Neuronal stem cell (in vitro differentiated cells): Measurements from ENCODE around the gene CDH23.

Experiments used
- DNase-seq: peaks from one replicate; pipeline ENCODE4 v3.0.0-alpha.2; 2013; ENCODE audit warnings: low spot score
- H2AFZ ChIP-seq: one replicate; pipeline ENCODE4 v1.6.1; 2013; ENCODE audit warnings: mild to moderate bottlenecking, low read length, inconsistent platforms
- H2AK5ac ChIP-seq: 2 replicates; pipeline ENCODE4 v1.6.1; 2013; ENCODE audit warnings: low read depth, mild to moderate bottlenecking, inconsistent platforms, low read length, moderate library complexity, mixed read lengths
- H2BK120ac ChIP-seq: 2 replicates; pipeline ENCODE4 v1.6.1; 2013; ENCODE audit warnings: low read depth, mild to moderate bottlenecking, inconsistent platforms, low read length, moderate library complexity, mixed read lengths
- H2BK12ac ChIP-seq: one replicate; pipeline ENCODE4 v1.6.1; 2013; ENCODE audit warnings: low read length, inconsistent platforms
- H2BK15ac ChIP-seq: 2 replicates; pipeline ENCODE4 v1.6.1; 2013; ENCODE audit warnings: mild to moderate bottlenecking, low read length, inconsistent platforms, mixed read lengths
- H2BK5ac ChIP-seq: one replicate; pipeline ENCODE4 v1.6.1; 2013; ENCODE audit warnings: inconsistent platforms, mild to moderate bottlenecking, low read length, moderate library complexity
- H3K14ac ChIP-seq: one replicate; pipeline ENCODE4 v1.6.1; 2013; ENCODE audit warnings: low read length, inconsistent platforms
- H3K18ac ChIP-seq: 2 replicates; pipeline ENCODE4 v1.6.1; 2013; ENCODE audit warnings: low read length, inconsistent platforms
- H3K23ac ChIP-seq: 2 replicates; pipeline ENCODE4 v1.6.1; 2013; ENCODE audit warnings: low read depth, mild to moderate bottlenecking, mixed read lengths, low read length, inconsistent platforms; ENCODE audit not compliant: poor library complexity
- H3K27ac ChIP-seq: replicated peaks from 3 replicates; pipeline ENCODE4 v1.5.1; 2013; ENCODE audit warnings: low read length, inconsistent platforms
- H3K27me3 ChIP-seq, 3 experiments: 2 replicates each; pipeline ENCODE4 v1.6.1; 2013; ENCODE audit warnings: low read length in 3 of 3, mild to moderate bottlenecking in 2 of 3, inconsistent platforms in 1 of 3, low read depth in 1 of 3, mixed read lengths in 1 of 3, moderate library complexity in 1 of 3; ENCODE audit not compliant: control insufficient read depth in 3 of 3, insufficient read depth in 3 of 3
- H3K36me3 ChIP-seq, 2 donors: replicated peaks in 1 of 2; 2 replicates each; pipeline ENCODE4 v1.6.1; 2013; ENCODE audit warnings: low read length in 2 of 2; ENCODE audit not compliant: control insufficient read depth in 2 of 2, insufficient read depth in 2 of 2
- H3K4ac ChIP-seq: 2 replicates; pipeline ENCODE4 v1.6.1; 2013; ENCODE audit warnings: inconsistent platforms, mild to moderate bottlenecking, low read length, moderate library complexity
- H3K4me1 ChIP-seq, 2 donors: 1 replicate in 1 of 2; 2 replicates in 1 of 2; pipeline ENCODE4 v1.6.1; 2013; ENCODE audit warnings: low read length in 2 of 2, low read depth in 1 of 2; ENCODE audit not compliant: control insufficient read depth in 2 of 2, insufficient read depth in 1 of 2
- H3K4me2 ChIP-seq: one replicate; pipeline ENCODE4 v1.6.1; 2013; ENCODE audit warnings: mild to moderate bottlenecking, low read length, inconsistent platforms; ENCODE audit not compliant: insufficient read depth, poor library complexity, severe bottlenecking
- H3K4me3 ChIP-seq, 2 donors: 2 replicates each; pipeline ENCODE4 v1.5.1; 2013; ENCODE audit warnings: low read length in 2 of 2, mild to moderate bottlenecking in 2 of 2, inconsistent platforms in 1 of 2, moderate library complexity in 1 of 2
- H3K79me1 ChIP-seq: one replicate; pipeline ENCODE4 v1.6.1; 2013; ENCODE audit warnings: low read depth, mild to moderate bottlenecking, inconsistent platforms, low read length, moderate library complexity
- H3K9ac ChIP-seq: one replicate; pipeline ENCODE4 v1.6.1; 2013; ENCODE audit warnings: mild to moderate bottlenecking, low read depth, low read length, inconsistent platforms; ENCODE audit not compliant: poor library complexity
- H3K9me3 ChIP-seq, 2 donors: replicated peaks in 1 of 2; 2 replicates each; pipeline versions ENCODE3 to v1.6.1; 2013; ENCODE audit warnings: low read length in 2 of 2, mild to moderate bottlenecking in 2 of 2, inconsistent platforms in 1 of 2, low read depth in 1 of 2, mixed read lengths in 1 of 2, moderate library complexity in 1 of 2; ENCODE audit not compliant: control insufficient read depth in 2 of 2, insufficient read depth in 1 of 2
- H4K8ac ChIP-seq: one replicate; pipeline ENCODE4 v1.6.1; 2013; ENCODE audit warnings: low read depth, mild to moderate bottlenecking, inconsistent platforms, low read length, moderate library complexity
- H4K91ac ChIP-seq: one replicate; pipeline ENCODE4 v1.6.1; 2013; ENCODE audit warnings: low read length, low read depth, mild to moderate bottlenecking, inconsistent platforms; ENCODE audit not compliant: poor library complexity
- WGBS, 2 donors: extraction: QIAGEN DNeasy Blood & Tissue Kit; methylation state at CpG; one replicate each; pipeline ENCODE4 v1.1.7; 2013; ENCODE audit warnings: missing lambda C conversion rate in 2 of 2, mixed read lengths in 1 of 2; ENCODE audit not compliant: insufficient read length in 2 of 2, insufficient replicate concordance in 1 of 2; ENCODE audit errors: extremely low coverage in 2 of 2; 5-methylcytosine and 5-hydroxymethylcytosine counted together

The CDH23 gene

DNA sequence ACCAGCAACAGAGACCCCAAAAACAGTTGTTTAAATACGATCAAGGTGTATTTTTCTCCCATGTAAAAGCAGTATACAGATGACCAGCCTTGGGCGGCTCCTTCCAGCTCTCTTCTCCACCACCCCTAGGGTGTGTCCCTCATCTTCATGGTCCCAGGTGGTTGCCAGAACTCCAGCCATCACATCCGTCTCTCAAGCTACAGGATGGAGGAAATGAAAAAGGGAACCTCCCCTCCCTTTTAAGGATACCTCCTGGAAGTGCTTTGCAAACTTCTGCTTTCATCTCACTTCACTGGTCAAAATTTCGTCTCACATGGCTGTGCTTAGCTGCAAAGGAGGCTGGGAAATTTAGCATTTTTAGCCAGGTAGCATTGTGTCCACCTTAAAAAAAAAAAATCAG, 263.6 kb downstream of the CDH23 start:
- H3K4me1 ChIP-seq = peaks cover 11 to 29% of the 10 kb centered on the region in 2 donors
- no peak overlapping the region for H2BK120ac ChIP-seq
- H3K9ac ChIP-seq = no peak overlapping the region
- no peak overlapping the region for H2AFZ ChIP-seq
- H3K27me3 ChIP-seq = peaks cover 0 to 15% (median 0%) of the 10 kb centered on the region in 3 experiments
- H3K4ac ChIP-seq = no peak overlapping the region
- no peak overlapping the region for H3K4me2 ChIP-seq
- H2AK5ac ChIP-seq = no peak overlapping the region
- H3K27ac ChIP-seq = no peak overlapping the region
- no peaks in the 10 kb centered on the region for H3K79me1 ChIP-seq
- H2BK15ac ChIP-seq = no peak overlapping the region
- no peaks in the 10 kb centered on the region for H3K9me3 ChIP-seq
- no peaks in the 10 kb centered on the region for H3K36me3 ChIP-seq
- no peak overlapping the region for H3K4me3 ChIP-seq
- H4K8ac ChIP-seq = no peak overlapping the region
- no peak overlapping the region for H3K18ac ChIP-seq
- H3K14ac ChIP-seq = no peak overlapping the region
- WGBS, 2 donors = no CpG with 5 or more reads among the region's 4 CpGs
- DNase-seq = no peak
- no peak overlapping the region for H2BK5ac ChIP-seq
- no peak overlapping the region for H3K23ac ChIP-seq
- H4K91ac ChIP-seq = no peak overlapping the region
- no peak overlapping the region for H2BK12ac ChIP-seq

DNA sequence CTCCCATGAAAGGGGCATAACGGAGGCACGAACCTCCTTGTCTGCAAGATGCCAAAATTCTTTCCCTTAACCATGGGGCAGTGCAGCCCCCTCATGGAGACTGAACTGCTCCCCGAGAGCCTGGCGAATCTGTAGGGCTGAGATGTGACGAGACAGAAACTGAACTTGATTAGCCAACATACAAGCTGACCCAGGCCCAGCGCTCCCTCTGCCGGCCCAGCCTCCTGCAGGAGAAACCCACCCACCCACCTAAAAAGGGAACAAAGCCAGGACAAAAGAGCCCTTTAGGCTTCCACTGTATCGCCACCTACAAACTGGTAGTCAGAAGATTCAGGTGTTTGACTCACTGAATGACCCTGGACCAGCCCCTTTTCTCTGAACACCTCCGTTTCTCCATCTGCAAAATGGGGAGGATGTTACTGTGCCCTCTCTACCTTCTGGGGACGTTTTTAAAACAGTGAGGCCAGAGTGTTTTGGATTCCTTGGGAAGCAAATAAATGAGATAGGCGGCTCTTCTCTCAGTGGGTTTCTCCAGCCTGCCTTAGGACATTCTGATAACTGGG, 264.4 kb downstream of the CDH23 start:
- Histone ChIP-seq H3K4me1 (peaks cover 11 to 35% of the 10 kb centered on the region in 2 donors), H3K23ac (no peak overlapping the region), H3K14ac (no peak overlapping the region), H2BK12ac (peak overlapping the region; percentile 33), H4K8ac (no peak overlapping the region), H3K4me2 (no peak overlapping the region), H4K91ac (no peak overlapping the region), H3K9me3 (no peaks in the 10 kb centered on the region), H3K27ac (no peak overlapping the region), H3K4ac (no peak overlapping the region), H2BK120ac (no peak overlapping the region), H3K79me1 (no peaks in the 10 kb centered on the region), H2BK5ac (no peak overlapping the region), H3K27me3 (peaks cover 0 to 21% (median 0%) of the 10 kb centered on the region in 3 experiments), H2AFZ (no peak overlapping the region), H2AK5ac (no peak overlapping the region), H3K18ac (peak overlapping the region; percentile 15), H3K9ac (no peak overlapping the region), H2BK15ac (no peak overlapping the region), H3K36me3 (no peaks in the 10 kb centered on the region), H3K4me3 (no peak overlapping the region)
- no peak for DNase-seq
- no CpG with 5 or more reads among the region's 11 CpGs for WGBS, 2 donors

DNA sequence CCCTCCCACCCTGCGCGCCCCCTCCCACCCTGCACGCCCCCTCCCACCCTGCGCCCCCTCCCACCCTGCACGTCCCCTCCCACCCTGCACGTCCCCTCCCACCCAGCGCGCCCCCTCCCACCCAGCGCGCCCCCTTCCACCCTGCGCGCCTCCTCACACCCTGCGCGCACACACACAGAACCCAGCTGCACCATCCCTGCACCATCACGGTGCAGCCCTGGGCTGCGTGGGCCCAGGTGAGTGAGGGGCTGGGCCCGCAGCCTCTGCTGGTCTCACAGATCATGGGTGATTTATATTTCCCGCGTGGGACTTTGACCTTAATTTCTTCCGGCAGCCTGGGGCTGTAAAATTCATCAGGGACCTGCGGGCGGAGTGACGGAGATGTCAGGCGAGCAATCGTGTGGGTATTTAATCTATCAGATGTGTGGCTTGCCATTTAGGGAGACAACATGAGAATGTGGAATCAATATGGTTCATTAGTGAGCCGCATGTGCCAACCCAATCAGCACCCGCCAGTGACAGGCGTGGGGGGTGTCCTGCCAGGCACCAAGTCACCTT, 265.1 kb downstream of the CDH23 start:
- DNase-seq = no peak
- no CpG with 5 or more reads among the region's 28 CpGs for WGBS, 2 donors
- H4K91ac ChIP-seq = no peak overlapping the region
- H3K27me3 ChIP-seq = peaks cover 0 to 22% (median 0%) of the 10 kb centered on the region in 3 experiments
- no peak overlapping the region for H3K4ac ChIP-seq
- H2AFZ ChIP-seq = no peak overlapping the region
- H3K18ac ChIP-seq = peak overlapping the region; percentile 74
- H3K79me1 ChIP-seq = no peaks in the 10 kb centered on the region
- H3K4me3 ChIP-seq = no peak overlapping the region
- peak overlapping the region; percentile 56 for H2BK15ac ChIP-seq
- peaks cover 11 to 38% of the 10 kb centered on the region in 2 donors for H3K4me1 ChIP-seq
- H3K4me2 ChIP-seq = no peak overlapping the region
- no peak overlapping the region for H4K8ac ChIP-seq
- H2AK5ac ChIP-seq = peak overlapping the region; percentile 71
- H3K23ac ChIP-seq = peak overlapping the region; percentile 67
- no peak overlapping the region for H2BK12ac ChIP-seq
- no peak overlapping the region for H2BK120ac ChIP-seq
- no peaks in the 10 kb centered on the region for H3K9me3 ChIP-seq
- H3K36me3 ChIP-seq = no peaks in the 10 kb centered on the region
- no peak overlapping the region for H3K27ac ChIP-seq
- no peak overlapping the region for H3K9ac ChIP-seq
- no peak overlapping the region for H3K14ac ChIP-seq
- H2BK5ac ChIP-seq = no peak overlapping the region

DNA sequence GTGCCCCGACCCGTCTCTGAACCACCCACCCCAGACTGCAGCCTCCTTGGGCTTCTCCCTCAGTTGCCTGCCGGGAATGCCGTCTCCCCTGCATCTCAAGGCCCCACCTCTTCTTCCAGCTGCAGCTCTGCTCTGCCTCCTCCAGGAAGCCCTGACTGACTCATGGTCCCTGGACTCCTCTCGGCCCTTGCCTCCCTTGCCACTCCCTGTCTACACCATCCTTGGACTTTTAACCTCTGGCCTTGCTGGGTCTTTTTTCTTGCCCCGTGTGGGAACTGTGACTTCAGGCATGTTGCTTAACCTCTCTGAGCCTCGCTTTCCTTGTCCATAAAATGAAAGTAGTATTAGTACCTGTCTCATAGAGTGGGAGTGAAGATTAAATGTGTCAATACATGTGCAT, 266.6 kb downstream of the CDH23 start:
- Histone ChIP-seq H2AK5ac (no peak overlapping the region), H3K4ac (no peak overlapping the region), H3K9me3 (no peaks in the 10 kb centered on the region), H2BK5ac (no peak overlapping the region), H3K14ac (no peak overlapping the region), H3K27ac (no peak overlapping the region), H2BK120ac (no peak overlapping the region), H3K27me3 (peaks cover 0 to 32% (median 0%) of the 10 kb centered on the region in 3 experiments), H4K91ac (no peak overlapping the region), H3K79me1 (no peaks in the 10 kb centered on the region), H3K4me3 (no peak overlapping the region), H3K4me2 (no peak overlapping the region), H4K8ac (no peak overlapping the region), H3K36me3 (no peaks in the 10 kb centered on the region), H3K23ac (no peak overlapping the region), H2BK15ac (no peak overlapping the region), H2AFZ (no peak overlapping the region), H2BK12ac (peak overlapping the region; percentile 47), H3K9ac (no peak overlapping the region), H3K18ac (no peak overlapping the region), H3K4me1 (peaks cover 6 to 29% of the 10 kb centered on the region in 2 donors)
- no peak for DNase-seq
- WGBS, 2 donors = no CpG with 5 or more reads among the region's 7 CpGs
